GM18858 (cell line): ENCODE data around the gene EML6.

Source experiments
- ATAC-seq: cut with Tn5 transposase; IDR thresholded peaks from one replicate; pipeline ENCODE4 v1.9.1; 2021; ENCODE audit not compliant: unreplicated experiment

EML6 gene

GRCh38 chr2:55013936-55014335, 290.5 kb downstream of the EML6 start:
- ATAC-seq, result no peak

GRCh38 chr2:55014962-55015939, 291.8 kb downstream of the EML6 start:
- ATAC-seq, result no peak

- no peak for ATAC-seq
Observed at GRCh38 chr2:55017428-55017827, 294.0 kb downstream of the EML6 start.

GRCh38 chr2:55017880-55018279, 294.4 kb downstream of the EML6 start:
- no peak for ATAC-seq

- no peak for ATAC-seq
Observed at GRCh38 chr2:55018619-55019018, 295.2 kb downstream of the EML6 start.

- ATAC-seq, result no peak
Observed at GRCh38 chr2:55019526-55020258, 296.2 kb downstream of the EML6 start.
